GM18498 (cell line): ENCODE results near the gene CD200R1.
A peak's percentile ranks its signal among the peaks of the same experiment; 100 is the strongest.

ENCODE experiments used
- ATAC-seq: cut with Tn5 transposase; IDR thresholded peaks from one replicate; pipeline ENCODE4 v1.9.1; 2021; ENCODE audit warnings: mild to moderate bottlenecking, moderate library complexity; ENCODE audit not compliant: unreplicated experiment

CD200R1 gene

DNA sequence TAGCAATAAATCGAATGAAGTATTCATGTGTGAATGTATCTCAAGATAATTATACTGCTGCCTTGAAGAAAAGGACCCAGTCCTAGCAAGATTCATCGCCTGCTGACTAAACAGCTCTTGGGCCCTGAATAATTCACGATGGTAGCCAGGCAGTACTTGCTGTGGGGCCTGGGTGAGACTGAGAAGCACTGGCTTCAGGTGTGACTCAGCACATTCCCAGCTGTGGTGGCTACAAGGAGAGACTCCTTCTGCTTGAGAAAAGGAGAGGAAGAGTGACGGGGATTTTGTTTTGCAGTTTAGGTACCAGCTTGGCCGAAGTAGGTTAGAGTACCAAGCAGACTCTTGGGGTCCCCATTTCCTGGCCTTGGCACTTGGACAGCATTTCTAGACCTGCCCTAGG lies 80.6 kb downstream of the CD200R1 start:
- ATAC-seq, result no peak

- no peak for ATAC-seq
These were observed 85.5 kb downstream of the CD200R1 start for GRCh38 chr3:112889357-112889756.

DNA sequence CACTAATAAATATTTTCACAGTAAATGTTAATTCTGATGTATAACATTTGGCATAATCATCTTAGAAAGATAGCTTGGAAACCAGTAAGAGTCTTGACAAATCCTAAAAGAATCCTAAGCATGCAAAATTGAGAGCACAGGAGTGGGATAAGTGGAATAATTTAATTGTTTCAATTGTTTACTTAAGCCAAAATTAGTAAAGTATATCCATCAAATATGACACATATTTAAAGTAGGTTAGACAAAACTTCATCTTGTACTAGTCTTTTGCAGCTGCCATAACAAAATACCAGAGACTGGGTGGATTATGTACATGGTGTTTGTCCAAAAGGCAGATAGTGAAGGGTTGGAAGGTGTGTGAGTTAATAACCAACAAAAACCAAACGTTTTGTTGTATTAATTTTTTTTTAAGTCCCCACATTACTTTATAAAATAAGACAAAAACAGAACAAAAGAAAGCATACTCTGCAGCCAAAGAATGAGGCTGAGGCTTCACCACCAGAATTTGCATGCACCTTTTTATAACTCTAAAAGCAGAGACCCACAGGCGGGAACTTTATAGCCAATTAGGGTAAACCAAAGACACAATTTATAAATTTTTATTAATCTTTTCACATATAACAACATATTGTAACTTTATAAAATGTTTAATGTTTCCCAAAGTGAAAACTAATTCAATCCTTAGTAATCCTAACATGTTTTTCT lies 86.4 kb downstream of the CD200R1 start:
- ATAC-seq, result peak; percentile 55

DNA sequence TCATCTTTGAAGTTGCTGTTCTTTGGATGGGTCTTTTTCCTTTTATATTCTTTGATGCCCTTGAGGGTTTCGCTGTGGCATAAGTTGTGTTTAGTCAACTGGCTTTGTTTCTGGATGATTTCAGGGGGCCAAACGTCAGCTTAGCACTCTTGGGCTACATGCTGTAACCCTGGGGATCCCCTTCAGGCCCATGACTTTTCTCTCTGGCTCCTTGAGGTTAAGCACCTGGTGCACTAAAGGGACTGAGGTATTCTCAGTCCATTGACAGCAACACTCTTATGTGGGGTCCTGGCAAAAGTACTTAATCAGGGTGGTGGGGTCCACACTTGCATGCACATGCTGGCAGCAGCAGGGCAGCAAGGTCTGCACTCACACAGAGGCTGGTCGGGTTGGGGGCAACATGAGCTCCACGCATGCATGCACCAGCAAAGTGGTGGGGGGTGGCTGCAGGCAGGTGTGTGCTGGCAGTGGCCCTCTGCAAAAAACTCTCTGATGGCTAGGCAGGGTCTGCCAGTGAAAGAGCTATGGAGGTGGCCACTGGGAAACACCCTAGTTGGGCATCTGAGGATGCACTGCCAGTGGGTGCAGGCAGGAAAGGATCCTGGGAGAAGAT lies 90.1 kb downstream of the CD200R1 start:
- no peak for ATAC-seq

GRCh38 chr3:112881891-112882290 lies 93.0 kb downstream of the CD200R1 start:
- no peak for ATAC-seq

- no peak for ATAC-seq
These were observed 99.3 kb downstream of the CD200R1 start for GRCh38 chr3:112875561-112875960.

DNA sequence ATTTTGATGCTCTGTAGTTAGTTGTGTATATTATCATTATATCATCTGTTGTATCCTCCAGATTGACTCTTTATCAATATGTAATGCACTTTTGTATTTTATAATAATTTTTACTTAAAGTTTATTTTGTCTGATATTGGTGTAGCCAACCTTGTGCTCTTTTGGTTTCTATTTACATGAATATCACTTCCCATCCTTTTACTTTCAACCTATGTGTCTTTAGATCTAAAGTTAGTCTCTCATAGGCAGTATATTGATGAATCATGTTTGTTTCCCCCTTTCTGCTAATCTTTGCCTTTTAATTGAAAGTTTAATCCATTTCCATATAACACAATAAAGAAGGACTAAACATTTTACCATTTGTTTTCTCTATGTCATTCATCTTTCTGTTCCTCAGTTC lies 100.2 kb downstream of the CD200R1 start:
- ATAC-seq, result peak; percentile 55

- ATAC-seq, result no peak
These were observed 101.3 kb downstream of the CD200R1 start for GRCh38 chr3:112873632-112874031.

- ATAC-seq, result no peak
These were observed 103.2 kb downstream of the CD200R1 start for GRCh38 chr3:112871735-112872134.
